Globus pallidus (tissue), 1 donor: ENCODE data around the gene NEAT1.

Experiments used
- DNase-seq: peaks from one replicate; pipeline ENCODE4 v3.0.0-alpha.2; 2015; ENCODE audit warnings: low spot score

NEAT1 gene

GRCh38 chr11:65422633-65423515, at the start of gene NEAT1:
Gene NEAT1 (plus strand): TSS chr11:65422798.
- peak; percentile 96 for DNase-seq

GRCh38 chr11:65373839-65374580, 48.6 kb upstream of the NEAT1 start:
- no peak for DNase-seq

- no peak for DNase-seq
Observed at GRCh38 chr11:65375012-65375411, 47.6 kb upstream of the NEAT1 start.

- no peak for DNase-seq
Observed at GRCh38 chr11:65376138-65376713, 46.4 kb upstream of the NEAT1 start.

GRCh38 chr11:65377036-65377435, 45.6 kb upstream of the NEAT1 start:
- no peak for DNase-seq

GRCh38 chr11:65377777-65378176, 44.8 kb upstream of the NEAT1 start:
- DNase-seq: no peak

GRCh38 chr11:65378208-65378927, 44.2 kb upstream of the NEAT1 start:
- no peak for DNase-seq

GRCh38 chr11:65378928-65379638, 43.5 kb upstream of the NEAT1 start:
- DNase-seq: no peak

GRCh38 chr11:65379698-65380459, 42.7 kb upstream of the NEAT1 start:
- no peak for DNase-seq

- DNase-seq: no peak
Observed at GRCh38 chr11:65380460-65381119, 42.0 kb upstream of the NEAT1 start.

GRCh38 chr11:65381716-65382032, 40.9 kb upstream of the NEAT1 start:
- DNase-seq: no peak

GRCh38 chr11:65382033-65382803, 40.4 kb upstream of the NEAT1 start, which contains the start of gene SLC25A45:
Gene SLC25A45 (minus strand): TSS chr11:65382646. CDS start chr11:65381951, 695 bp downstream.
- DNase-seq: peak; percentile 88

- DNase-seq: no peak
Observed at GRCh38 chr11:65382804-65383368, 39.7 kb upstream of the NEAT1 start.

GRCh38 chr11:65383778-65384177, 38.8 kb upstream of the NEAT1 start:
- DNase-seq: no peak

GRCh38 chr11:65384301-65384889, 38.2 kb upstream of the NEAT1 start:
- DNase-seq: no peak

- peak; percentile 86 for DNase-seq
Observed at GRCh38 chr11:65386307-65387140, 36.1 kb upstream of the NEAT1 start, which contains the start of gene FRMD8. Gene FRMD8 (plus strand): TSS chr11:65386637. CDS start chr11:65387037, 400 bp downstream.

- no peak for DNase-seq
Observed at GRCh38 chr11:65388731-65389130, 33.9 kb upstream of the NEAT1 start.
